Activated naive CD4-positive, alpha-beta T cell treated with anti-CD3 and anti-CD28 coated beads, Interleukin-2, amount 50 U/mL, for 72 hours (primary cell): ENCODE data around the gene ST6GALNAC4. TPM values are rescaled to one million over a fixed set of nuclear protein-coding genes. Genes with fewer than 3 reads are reported as not detected.
A peak's percentile ranks its signal among the peaks of the same experiment; 100 is the strongest.

Experiments
- ATAC-seq, 2 donors: fragments of 150-1000 bp; cut with Tn5 transposase; 2 replicates each; pipeline ENCODE4 v1.10.0; 2021; ENCODE audit warnings: mild to moderate bottlenecking in 2 of 2, moderate library complexity in 2 of 2
- DNase-seq, 2 donors: peaks; one replicate each; pipeline ENCODE4 v3.0.0; 2021 to 2022; ENCODE audit warnings: low spot score in 2 of 2
- H3K27ac Mint-ChIP-seq, 2 donors: one replicate each; pipeline ENCODE4 v1.8.0; 2022; ENCODE audit warnings: mild to moderate bottlenecking in 2 of 2, mixed read lengths in 2 of 2
- H3K36me3 Mint-ChIP-seq, 2 donors: one replicate each; pipeline ENCODE4 v1.8.0; 2022; ENCODE audit warnings: mixed read lengths in 2 of 2
- H3K9me3 Mint-ChIP-seq, 2 donors: one replicate each; pipeline ENCODE4 v1.8.0; 2022; ENCODE audit warnings: mixed read lengths in 2 of 2
- total RNA-seq, 2 donors: library from RNA; stranded (reverse); gene quantifications; one replicate each; pipeline ENCODE4 v1.2.3, GENCODE V29; 2022

ST6GALNAC4 gene
- total RNA-seq, 2 donors from 2014 or later = 24.5 to 43.2 TPM

DNA sequence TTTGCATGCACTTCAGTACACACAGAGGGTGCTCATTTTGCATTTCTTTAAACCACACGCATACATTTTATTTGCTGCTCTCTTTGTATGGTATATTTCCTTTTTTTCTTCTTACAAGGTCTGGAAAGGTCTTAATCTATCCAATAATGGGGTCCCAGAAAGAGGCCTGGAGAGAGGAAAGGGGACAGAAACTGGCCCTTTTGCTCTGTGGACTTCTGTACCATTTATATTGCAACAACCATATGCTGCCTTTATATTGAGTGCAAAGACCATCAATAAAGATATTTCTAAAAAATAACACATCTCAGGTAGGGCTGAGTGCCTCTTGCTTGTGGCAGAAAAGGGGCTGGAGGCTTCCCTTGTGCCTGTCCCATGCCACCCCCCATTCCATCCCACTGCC lies 36.3 kb upstream of the ST6GALNAC4 start:
- no peak for ATAC-seq
- peak overlapping the region in 1 of 2 donors; percentile 89 for H3K27ac Mint-ChIP-seq
- DNase-seq = no peak
- H3K9me3 Mint-ChIP-seq = no peaks in the 10 kb centered on the region
- H3K36me3 Mint-ChIP-seq = no peaks in the 10 kb centered on the region

DNA sequence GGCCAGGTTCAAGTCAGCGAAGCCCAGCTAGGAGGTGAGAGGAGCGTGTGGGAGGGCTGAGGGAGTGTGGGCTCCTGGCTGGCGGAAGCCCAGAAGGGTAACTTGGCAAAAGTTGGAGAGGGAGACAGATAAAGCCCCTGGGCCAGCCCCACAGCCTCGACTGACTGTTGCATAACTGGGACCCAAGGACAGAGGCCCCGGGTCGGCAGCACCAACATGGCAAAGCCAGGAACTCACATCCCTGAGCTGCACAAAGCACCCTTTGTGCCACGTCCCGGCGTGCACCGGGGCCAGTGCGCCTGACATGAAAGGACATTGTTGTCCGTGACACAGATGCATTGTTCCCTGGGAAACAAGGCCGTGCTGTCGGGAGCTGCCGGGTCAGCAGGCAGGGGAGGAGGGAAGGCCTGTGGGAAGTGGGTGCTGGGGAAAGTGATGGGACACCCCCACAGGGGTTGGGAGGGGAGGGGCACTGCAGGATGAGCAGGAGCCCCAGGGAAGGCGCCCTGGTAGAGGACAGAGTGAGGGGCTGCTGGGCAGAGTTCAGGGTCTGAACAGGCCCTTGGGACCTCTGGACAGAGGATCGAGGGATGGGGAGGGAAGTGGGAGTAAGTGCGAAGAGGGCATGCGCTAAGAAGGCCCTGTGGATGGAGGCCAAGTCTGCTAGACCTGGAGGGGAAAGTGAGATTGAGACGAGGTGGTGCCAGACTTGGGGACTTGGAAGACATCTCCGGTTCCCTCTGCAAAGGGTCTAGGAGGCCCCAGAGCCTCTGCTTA lies 33.9 kb upstream of the ST6GALNAC4 start:
- Mint-ChIP-seq H3K27ac (peak overlapping the region; percentile 73 to 91), H3K36me3 (no peaks in the 10 kb centered on the region)
- DNase-seq = no peak

DNA sequence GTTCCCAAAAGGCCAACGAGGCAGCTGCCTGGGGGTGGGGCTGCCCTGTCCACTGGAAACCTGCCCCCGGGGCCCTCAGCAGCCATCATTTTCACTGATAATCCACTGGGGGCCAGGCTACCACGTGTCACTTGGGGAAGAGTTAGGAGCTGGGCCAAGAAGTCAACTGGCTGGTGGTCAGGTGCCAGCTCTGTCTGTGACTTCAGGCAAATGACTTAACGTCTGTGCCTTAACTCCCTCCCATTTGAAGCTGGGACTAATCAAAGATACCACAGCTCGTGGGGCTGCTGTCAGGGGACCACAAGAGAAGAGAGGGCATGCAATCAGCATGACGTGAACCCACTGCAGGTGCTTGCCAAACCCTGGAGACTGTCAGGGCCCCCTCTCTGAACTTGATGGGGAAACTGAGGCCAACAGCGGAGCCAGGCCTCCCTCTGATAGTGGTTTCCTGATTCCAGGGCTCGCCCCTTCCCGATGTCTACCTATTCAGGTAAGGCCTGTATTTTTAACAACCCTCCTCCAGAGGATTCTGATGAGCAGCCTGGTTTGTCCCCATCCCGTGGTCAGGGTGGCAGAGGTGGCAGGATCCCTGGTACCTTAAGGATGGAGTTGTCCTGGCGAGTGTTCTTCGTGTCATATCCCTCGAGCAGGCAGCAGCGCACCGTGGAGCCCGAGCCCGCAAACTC lies 33.1 kb upstream of the ST6GALNAC4 start:
- Mint-ChIP-seq H3K9me3 (no peaks in the 10 kb centered on the region), H3K27ac (peak overlapping the region; percentile 67 to 73), H3K36me3 (no peaks in the 10 kb centered on the region)
- ATAC-seq (no peak), DNase-seq (no peak)

More for the DNA sequence above, 33.9 kb upstream of the ST6GALNAC4 start:
- no peak for ATAC-seq
- H3K9me3 Mint-ChIP-seq = no peaks in the 10 kb centered on the region

DNA sequence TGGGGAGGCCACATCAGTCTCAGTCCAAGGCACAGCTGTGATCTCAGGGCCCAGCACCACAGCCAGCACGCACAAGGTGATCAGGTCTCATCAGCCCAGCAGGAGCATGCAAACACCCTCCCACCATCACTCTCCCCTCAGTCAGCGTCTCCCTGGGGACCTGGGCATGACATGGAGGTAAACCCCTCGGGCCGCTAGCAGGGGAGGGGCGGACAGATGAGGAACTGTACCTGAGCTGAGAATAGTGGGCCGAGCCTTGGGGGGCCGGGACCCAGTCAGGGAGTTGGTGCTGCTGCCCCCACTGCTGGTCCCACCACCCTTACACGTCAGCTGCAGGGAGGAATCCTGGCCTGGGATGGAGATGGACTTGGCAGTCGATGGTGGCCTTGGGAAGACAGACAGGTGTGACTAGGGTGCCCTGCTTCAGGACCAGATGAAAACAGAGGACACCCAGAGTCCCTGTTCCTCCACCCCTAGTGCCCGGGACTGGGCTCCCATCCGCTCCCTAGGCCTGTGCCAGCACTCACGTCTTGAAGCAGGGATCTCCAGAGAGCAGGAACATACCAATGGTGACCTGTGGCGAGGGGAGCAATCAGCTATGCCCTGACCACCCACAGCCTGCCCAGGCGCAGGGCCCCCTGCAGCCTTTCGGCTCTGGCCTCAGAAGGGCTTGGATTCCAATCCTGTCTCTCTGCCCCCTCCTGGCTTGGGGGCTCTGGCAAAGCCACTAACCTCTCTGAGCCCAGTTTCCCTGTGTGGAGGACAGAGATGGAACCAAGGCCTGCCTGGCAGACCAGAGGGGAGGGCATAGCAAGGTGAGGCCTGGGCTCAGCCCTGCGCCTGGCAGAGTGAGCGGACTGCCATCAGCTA lies 31.2 kb upstream of the ST6GALNAC4 start:
- ATAC-seq (no peak), DNase-seq (no peak)
- H3K27ac Mint-ChIP-seq = peak overlapping the region; percentile 60 to 95
- no peaks in the 10 kb centered on the region for H3K36me3 Mint-ChIP-seq
- no peaks in the 10 kb centered on the region for H3K9me3 Mint-ChIP-seq

DNA sequence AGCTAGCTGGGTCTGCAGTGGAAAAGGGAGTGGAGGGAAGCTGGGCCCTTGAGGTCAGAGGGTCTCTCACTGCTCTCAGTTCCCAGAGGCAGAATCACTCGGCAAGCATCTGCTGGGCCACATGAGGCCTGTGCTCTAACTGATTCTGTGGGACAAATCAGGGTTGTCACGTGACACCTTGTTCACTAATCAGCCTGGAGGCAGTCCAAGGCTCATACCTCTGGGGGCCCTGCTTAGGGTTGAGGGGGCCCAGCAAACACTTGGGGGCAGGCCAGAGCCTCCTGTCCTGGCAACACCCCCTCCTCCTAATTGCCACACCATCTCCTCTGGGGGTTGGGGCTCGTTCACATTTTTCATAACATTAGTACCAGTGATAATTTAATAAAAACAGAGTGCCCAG lies 29.9 kb upstream of the ST6GALNAC4 start:
- no peak for DNase-seq
- Mint-ChIP-seq H3K27ac (peak overlapping the region; percentile 60 to 93), H3K36me3 (no peaks in the 10 kb centered on the region)

DNA sequence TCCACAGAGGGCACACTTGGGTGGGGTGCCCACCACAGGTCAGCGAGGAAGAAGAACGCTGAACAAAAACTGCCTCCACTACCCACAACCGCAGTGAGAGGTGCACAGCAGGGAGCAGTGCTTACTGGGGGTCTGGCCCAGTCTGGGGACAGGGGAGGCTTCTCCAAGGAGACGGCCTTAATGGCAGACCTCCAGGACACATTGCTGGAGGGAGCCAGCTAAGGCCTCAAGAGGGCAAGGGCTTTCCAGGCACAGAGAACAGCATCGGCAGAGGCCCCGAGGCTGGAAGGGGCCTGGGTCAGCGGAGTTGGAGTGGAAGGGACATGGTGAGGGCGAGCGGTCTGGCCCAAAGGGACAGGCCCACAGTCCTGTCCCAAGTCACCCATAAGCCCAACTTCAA lies 29.1 kb upstream of the ST6GALNAC4 start:
- Mint-ChIP-seq H3K27ac (peak overlapping the region; percentile 24 to 50), H3K36me3 (no peaks in the 10 kb centered on the region), H3K9me3 (no peaks in the 10 kb centered on the region)
- DNase-seq (no peak), ATAC-seq (no peak)

More for the DNA sequence above, 29.9 kb upstream of the ST6GALNAC4 start:
- no peaks in the 10 kb centered on the region for H3K9me3 Mint-ChIP-seq
- ATAC-seq = no peak

DNA sequence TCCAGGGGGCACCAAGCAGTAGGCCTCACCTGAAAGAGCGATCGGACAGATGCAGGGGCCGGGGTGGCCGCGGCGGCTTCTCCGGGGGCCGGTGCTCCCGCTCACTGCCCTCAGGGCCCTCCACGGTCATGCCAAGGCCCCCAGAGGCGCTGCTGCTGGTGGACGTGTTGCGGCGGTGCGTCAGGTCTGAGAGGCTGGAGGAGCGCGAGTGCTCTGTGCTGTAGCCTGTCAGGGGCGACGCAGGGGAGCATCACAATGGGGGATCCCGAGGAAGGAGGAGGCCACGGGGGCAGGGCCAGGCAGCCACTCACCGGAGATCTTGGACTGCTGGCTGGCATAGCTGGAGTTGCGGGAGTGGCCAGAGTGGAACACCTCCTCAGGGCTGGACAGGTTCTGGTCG lies 28.5 kb upstream of the ST6GALNAC4 start:
- no peak overlapping the region for H3K27ac Mint-ChIP-seq
- DNase-seq (no peak), ATAC-seq (no peak)
- no peaks in the 10 kb centered on the region for H3K36me3 Mint-ChIP-seq
- no peaks in the 10 kb centered on the region for H3K9me3 Mint-ChIP-seq

DNA sequence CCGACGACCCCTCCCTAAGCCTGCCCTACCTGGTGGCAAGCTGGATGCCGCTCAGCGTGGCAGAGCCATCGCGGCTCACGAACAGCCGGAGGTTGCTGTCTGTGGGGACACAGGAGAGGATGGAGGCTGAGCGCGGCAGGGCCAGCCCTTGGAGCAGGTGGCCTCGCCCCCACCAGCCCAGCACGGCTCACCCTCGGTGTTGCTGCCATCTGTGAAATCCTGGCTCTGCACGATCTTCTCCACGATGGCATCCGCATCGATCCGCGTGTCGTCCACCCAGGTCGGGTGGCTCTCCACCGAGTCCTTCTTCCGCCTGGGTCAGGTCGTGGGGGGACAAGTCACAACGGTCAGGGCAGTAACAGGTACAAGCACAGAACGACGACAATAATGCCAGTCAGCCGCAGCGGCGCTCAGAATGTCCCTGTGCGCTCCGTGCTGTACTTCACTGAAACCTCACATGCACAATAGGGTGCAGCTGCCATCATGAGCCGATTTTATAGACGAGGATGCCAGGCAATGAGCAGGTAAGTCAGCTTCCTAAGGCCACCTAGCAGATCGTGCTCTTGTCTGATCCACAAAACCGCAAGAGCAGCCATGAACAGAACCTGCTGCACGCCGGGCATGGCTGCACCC lies 27.9 kb upstream of the ST6GALNAC4 start:
- Mint-ChIP-seq H3K9me3 (no peaks in the 10 kb centered on the region), H3K27ac (peak overlapping the region in 1 of 2 donors; percentile 50), H3K36me3 (no peaks in the 10 kb centered on the region)
- DNase-seq (no peak), ATAC-seq (no peak)

DNA sequence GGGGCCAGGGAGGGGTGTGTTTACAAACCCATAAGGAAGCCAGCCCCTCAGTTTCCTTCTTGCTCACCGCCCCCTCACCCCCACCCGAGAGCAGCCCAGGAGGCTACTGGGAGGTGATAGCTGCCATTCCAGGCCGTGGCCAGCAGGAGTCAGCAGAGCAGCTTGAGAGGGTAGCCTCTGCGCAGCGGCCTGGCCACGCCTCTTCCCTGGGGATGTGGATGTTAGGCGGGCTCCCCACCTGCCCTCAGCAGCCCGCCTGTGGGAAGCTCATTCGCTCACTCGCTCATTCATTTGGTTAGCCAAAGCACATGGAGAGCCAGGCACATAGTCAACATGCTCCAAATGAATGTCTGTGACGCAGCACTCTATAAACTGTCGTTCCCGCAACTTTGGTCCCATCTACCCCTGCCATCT lies 26.9 kb upstream of the ST6GALNAC4 start:
- Mint-ChIP-seq H3K9me3 (no peaks in the 10 kb centered on the region), H3K27ac (peak overlapping the region; percentile 35 to 85), H3K36me3 (no peaks in the 10 kb centered on the region)
- DNase-seq = peak in 1 of 2 donors; percentile 84
- peak; percentile 84 to 87 for ATAC-seq

DNA sequence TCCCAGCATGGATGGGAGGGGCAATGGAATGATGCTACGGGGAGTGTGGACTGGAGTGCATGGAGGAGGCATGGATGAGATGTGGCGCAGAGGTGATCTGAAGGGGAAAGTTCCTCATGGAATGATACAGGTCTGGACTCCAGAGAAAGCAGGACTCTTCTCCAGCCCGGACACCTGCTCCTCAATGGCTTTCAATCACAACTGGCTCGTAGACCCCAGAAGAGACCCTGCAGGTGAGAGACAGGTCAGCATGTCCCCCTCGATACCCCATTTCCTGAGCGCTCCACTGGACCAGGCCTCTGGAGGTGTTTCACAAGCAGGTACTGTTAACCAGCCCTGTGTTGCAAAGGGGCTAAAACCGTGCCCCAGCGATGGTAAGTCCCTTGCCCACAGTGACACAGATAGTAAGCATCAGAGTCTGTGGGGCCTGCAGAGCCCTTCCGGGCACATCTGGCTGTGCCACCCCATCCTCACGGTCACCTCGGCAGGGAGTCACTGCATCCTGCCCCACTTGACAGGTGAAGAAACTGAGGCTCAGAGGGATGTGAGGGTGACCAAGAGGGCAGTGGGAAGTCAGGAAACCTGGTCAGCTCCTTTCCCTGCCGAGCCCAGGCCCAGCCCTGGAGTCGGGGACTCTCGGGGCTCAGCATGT lies 26.3 kb upstream of the ST6GALNAC4 start:
- DNase-seq (no peak), ATAC-seq (no peak)
- Mint-ChIP-seq H3K27ac (peak overlapping the region; percentile 10 to 57), H3K36me3 (no peaks in the 10 kb centered on the region), H3K9me3 (no peaks in the 10 kb centered on the region)

DNA sequence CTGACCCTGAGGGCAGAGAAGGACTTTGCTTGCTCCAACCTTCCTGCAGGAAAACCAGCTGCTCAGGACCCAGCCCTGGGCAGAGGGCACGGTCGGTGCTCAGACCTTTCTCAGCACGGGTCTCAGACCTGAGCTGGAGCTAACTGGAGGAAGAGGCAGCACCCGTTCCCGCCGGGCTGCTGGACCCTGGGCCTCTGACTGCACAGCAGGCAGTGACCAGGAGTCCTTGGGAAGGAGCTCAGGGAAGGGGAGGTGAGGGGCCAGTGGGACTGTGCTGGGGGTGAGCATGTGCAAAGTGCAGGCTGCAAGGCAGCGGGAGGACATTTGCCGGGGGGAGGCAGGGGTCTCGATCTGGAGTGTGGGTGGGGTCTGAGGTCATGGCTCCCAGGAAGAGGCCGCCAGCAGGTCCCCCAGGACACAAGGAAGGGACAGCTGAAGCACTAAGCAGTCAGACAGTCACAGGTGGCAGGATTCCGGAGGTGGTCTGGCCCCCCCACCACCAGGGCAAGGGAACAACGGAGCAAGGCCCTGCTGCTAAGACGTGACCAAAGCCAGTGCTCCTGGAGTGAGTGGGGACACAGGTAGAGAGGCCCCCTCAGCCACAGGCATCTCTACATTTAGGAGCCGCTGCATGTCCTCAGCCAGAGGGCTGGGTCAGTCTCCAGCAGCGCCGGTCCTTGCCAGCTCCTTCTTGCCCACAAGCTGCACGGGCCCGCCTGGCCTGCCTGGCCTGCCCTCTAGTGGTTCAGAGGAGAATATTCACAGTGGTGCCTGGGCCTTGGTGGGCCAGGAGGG lies 25.6 kb upstream of the ST6GALNAC4 start:
- DNase-seq (peak in 1 of 2 donors; percentile 68), ATAC-seq (peak; percentile 39 to 48)
- no peaks in the 10 kb centered on the region for H3K9me3 Mint-ChIP-seq
- H3K27ac Mint-ChIP-seq = peak overlapping the region; percentile 10 to 57
- H3K36me3 Mint-ChIP-seq = peaks cover 0 to 2% of the 10 kb centered on the region in 2 donors

DNA sequence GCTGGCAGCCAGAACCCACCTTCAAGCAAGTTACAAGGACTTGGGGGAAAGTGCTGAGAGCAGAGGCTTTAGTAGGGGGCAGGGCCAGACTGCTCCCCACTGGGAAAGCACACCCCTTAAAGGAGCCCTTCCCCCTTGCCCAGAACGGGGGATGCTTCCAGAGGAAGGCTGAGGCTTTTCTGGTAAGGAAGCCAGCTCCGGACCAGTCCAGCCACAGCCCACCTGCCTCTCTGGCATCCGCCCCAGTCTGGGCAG lies 25.0 kb upstream of the ST6GALNAC4 start:
- ATAC-seq (no peak), DNase-seq (no peak)
- no peaks in the 10 kb centered on the region for H3K9me3 Mint-ChIP-seq
- H3K36me3 Mint-ChIP-seq = peaks cover 0 to 7% of the 10 kb centered on the region in 2 donors
- H3K27ac Mint-ChIP-seq = peak overlapping the region in 1 of 2 donors; percentile 57

DNA sequence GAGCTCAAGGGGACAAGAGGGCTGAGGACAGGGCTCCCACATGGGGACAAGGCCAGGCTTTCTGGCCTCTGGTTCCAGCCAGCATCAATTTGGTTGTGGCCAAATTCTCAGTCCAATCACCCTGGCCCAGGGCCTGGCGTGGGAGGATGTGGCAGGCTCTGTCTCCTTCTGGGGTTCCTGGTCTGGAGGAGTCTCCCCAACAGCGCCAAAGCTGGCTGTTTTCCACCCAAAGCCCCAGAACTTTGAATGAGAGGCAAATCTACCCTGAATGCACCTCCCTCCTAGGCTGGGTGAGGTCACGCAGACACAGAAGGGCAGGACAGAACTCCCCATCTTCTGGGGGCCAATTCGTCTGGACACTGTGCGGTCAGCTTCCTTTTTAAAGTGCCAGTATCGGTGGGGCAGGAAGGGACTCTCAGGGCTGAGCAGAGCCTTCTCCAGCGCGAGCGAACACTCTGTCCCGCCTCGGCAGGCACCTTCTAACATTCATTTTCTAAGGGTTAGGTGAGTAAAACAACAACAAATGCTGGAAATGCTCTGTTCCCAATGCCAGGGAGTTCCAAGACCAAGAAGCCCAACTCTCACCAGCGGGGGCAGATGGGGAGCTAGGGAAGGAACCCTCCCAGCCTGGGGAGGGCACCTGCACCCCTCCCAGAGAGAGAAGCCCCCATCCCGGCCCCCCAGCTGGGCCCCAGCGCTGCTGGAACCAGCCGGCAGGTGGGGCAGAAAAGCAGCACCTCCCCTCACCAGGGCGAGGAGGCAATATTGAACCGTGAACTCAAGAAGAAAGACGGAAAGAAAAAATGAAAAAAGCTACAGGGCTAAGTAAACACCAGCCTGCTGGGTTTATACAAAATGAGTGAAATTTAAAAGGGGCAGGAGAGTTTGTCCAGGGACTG lies 24.5 kb upstream of the ST6GALNAC4 start:
- Mint-ChIP-seq H3K9me3 (no peaks in the 10 kb centered on the region), H3K27ac (peak overlapping the region in 1 of 2 donors; percentile 57), H3K36me3 (peaks cover 2 to 13% of the 10 kb centered on the region in 2 donors)
- ATAC-seq (no peak), DNase-seq (no peak)

DNA sequence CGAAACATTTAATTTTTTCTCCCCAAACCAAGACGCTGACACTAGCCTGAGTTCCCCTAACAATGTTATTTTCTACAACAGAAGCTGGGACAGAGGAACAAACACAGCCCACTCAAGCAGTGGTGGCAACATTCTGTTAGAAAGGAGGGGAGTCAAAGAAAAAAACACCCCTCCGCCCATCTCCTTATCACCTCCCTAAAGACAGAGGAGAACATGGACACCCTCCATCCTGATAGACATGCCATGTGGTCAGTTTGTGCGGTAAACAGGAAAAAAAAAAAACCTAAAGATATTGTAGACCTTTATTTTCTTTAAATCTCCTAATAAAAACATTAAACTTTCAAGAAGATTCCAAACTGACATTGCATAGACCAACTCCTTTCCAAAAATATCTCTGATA lies 23.8 kb upstream of the ST6GALNAC4 start:
- ATAC-seq = no peak
- no peak for DNase-seq
- Mint-ChIP-seq H3K36me3 (peaks cover 7 to 19% of the 10 kb centered on the region in 2 donors), H3K9me3 (no peaks in the 10 kb centered on the region), H3K27ac (peak overlapping the region in 1 of 2 donors; percentile 57)

DNA sequence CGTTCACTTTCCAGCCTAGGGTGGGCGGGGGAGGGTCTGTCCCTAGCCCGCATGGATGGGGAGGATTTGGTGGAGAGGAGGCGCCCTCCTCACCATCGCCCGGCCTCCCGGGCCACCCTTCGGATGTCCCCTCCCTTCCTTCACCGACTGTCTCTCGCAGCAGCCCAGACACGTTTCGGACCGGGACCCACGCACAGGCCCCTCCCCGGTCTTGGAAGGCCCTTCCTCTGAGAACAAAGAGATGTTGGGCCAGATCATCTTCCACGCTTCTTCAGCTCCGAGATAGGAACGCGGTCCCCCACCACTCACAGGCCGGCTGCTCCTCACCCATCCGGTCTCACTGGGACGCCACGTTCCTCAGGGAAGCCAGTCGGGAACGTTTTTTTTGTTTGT lies 21.5 kb upstream of the ST6GALNAC4 start:
- peak overlapping the region; percentile 22 to 95 for H3K27ac Mint-ChIP-seq
- H3K9me3 Mint-ChIP-seq = no peaks in the 10 kb centered on the region
- peaks cover 7 to 19% of the 10 kb centered on the region in 2 donors for H3K36me3 Mint-ChIP-seq
- DNase-seq (no peak), ATAC-seq (no peak)
